Esophagus muscularis mucosa (tissue), 4 donors: ENCODE results near the gene ADAMTSL1. TPM values are rescaled to one million over a fixed set of nuclear protein-coding genes. Genes with fewer than 3 reads are reported as not detected.
A peak's percentile ranks its signal among the peaks of the same experiment; 100 is the strongest.

ENCODE experiments used
- DNase-seq: peaks from one replicate; pipeline ENCODE4 v3.0.0-alpha.2; 2017; ENCODE audit errors: extremely low spot score
- H3K27ac ChIP-seq, 4 donors: fragments of 200-600 bp; sonication (generic); replicated peaks in 1 of 4; 1 replicate in 3 of 4; 2 replicates in 1 of 4; pipeline ENCODE4 v1.5.1; 2016 to 2019; ENCODE audit warnings: mild to moderate bottlenecking in 1 of 4
- H3K27me3 ChIP-seq, 4 donors: fragments of 200-600 bp; sonication (generic); one replicate each; pipeline versions ENCODE4 v1.5.1 to v1.6.0; 2016 to 2019
- H3K36me3 ChIP-seq, 4 donors: fragments of 200-600 bp; sonication (generic); one replicate each; pipeline ENCODE4 v1.5.1; 2016 to 2019
- H3K4me1 ChIP-seq, 4 donors: fragments of 200-600 bp; sonication (generic); one replicate each; pipeline ENCODE4 v1.5.1; 2016 to 2019
- H3K4me3 ChIP-seq, 4 donors: fragments of 200-600 bp; sonication (generic); 1 replicate in 2 of 4; 2 replicates in 2 of 4; pipeline ENCODE4 v1.5.1; 2016 to 2019; ENCODE audit warnings: mild to moderate bottlenecking in 4 of 4, moderate library complexity in 1 of 4
- H3K9me3 ChIP-seq, 4 donors: fragments of 200-600 bp; sonication (generic); 1 replicate in 3 of 4; 2 replicates in 1 of 4; pipeline ENCODE4 v1.5.1; 2016 to 2019
- EP300 ChIP-seq: sonication (generic); formaldehyde crosslinking; IDR thresholded peaks from one replicate; pipeline ENCODE4 v1.6.1; 2017; ENCODE audit warnings: antibody characterized with exemption
- POLR2A ChIP-seq: fragments of 450-650 bp; IDR thresholded peaks from one replicate; pipeline ENCODE4 v1.6.1; 2017; ENCODE audit warnings: antibody characterized with exemption, moderate library complexity, mild to moderate bottlenecking, low read depth
- POLR2AphosphoS5 ChIP-seq, 2 donors: sonication (generic); formaldehyde crosslinking; IDR thresholded peaks; one replicate each; pipeline ENCODE4 v1.6.1; 2017; ENCODE audit warnings: antibody characterized with exemption in 2 of 2
- WGBS: methylation state at CpG from one replicate; pipeline ENCODE4 v1.1.5; 2018; 5-methylcytosine and 5-hydroxymethylcytosine counted together
- intact Hi-C: fragments of 100-400 bp; cut with DNase I; formaldehyde crosslinking; loops from one replicate; pipeline ENCODE4 v1.15.1; 2023
- total RNA-seq, 4 donors: library from RNA; depleted of rRNA; stranded (reverse); fragments of >200 nt; gene quantifications; one replicate each; pipeline versions ENCODE4 v1.1.0 to v1.2.1, GENCODE V29; 2016
- TF ChIP-seq, protein P1 (sequence below), 3 experiments: fragments of 200-600 bp in 2 of 3; fragments of 450-650 bp in 1 of 3; sonication (generic) in 2 of 3; IDR thresholded peaks; one replicate each; pipeline ENCODE4 v1.5.1; 2017 to 2019; ENCODE audit warnings: antibody characterized with exemption in 3 of 3, mild to moderate bottlenecking in 2 of 3, moderate library complexity in 1 of 3

The ADAMTSL1 gene
- total RNA-seq, 4 donors from 2014 or later = 81.7 to 172 (median 145) TPM

GRCh38 chr9:18585996-18586395 is 112.0 kb downstream of the ADAMTSL1 start:
- Histone ChIP-seq H3K36me3 (no peaks in the 10 kb centered on the region), H3K4me1 (no peaks in the 10 kb centered on the region), H3K9me3 (peaks cover 0 to 7% (median 1%) of the 10 kb centered on the region in 4 donors), H3K27ac (no peak overlapping the region), H3K27me3 (no peaks in the 10 kb centered on the region), H3K4me3 (no peak overlapping the region)
- TF ChIP-seq EP300 (no peak), POLR2A (no peak), POLR2AphosphoS5 (IDR thresholded peaks at IDR 0.05) (no peak)
- TF ChIP-seq, protein P1, sequence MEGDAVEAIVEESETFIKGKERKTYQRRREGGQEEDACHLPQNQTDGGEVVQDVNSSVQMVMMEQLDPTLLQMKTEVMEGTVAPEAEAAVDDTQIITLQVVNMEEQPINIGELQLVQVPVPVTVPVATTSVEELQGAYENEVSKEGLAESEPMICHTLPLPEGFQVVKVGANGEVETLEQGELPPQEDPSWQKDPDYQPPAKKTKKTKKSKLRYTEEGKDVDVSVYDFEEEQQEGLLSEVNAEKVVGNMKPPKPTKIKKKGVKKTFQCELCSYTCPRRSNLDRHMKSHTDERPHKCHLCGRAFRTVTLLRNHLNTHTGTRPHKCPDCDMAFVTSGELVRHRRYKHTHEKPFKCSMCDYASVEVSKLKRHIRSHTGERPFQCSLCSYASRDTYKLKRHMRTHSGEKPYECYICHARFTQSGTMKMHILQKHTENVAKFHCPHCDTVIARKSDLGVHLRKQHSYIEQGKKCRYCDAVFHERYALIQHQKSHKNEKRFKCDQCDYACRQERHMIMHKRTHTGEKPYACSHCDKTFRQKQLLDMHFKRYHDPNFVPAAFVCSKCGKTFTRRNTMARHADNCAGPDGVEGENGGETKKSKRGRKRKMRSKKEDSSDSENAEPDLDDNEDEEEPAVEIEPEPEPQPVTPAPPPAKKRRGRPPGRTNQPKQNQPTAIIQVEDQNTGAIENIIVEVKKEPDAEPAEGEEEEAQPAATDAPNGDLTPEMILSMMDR (IDR thresholded peaks at IDR 0.05) = no peak
- DNase-seq = no peak
- intact Hi-C loops = no loop called here

DNA sequence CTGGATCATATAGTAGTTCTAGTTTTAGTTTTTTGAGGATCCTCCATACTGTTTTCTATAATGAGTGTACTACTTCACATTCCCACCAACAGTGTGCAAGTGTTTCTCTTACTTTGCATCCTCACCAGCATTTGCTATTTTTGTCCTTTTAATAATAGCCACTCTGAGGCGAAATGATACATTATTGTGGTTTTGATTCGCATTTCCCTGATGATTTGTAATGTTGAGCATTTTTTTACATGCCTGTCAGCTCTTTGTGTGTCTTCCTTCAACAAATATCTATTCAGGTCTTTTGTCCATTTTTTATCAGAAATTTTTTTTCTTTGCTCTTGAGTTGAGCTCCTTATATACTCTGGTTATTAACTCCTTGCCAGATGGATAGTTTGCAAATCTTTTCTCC is 114.0 kb downstream of the ADAMTSL1 start:
- DNase-seq = no peak
- intact Hi-C loops = no loop called here
- Histone ChIP-seq H3K27me3 (no peaks in the 10 kb centered on the region), H3K4me3 (no peak overlapping the region), H3K9me3 (peaks cover 0 to 17% (median 10%) of the 10 kb centered on the region in 4 donors), H3K4me1 (no peaks in the 10 kb centered on the region), H3K36me3 (no peaks in the 10 kb centered on the region), H3K27ac (no peak overlapping the region)
- WGBS = 88% methylated on average over 2 of the region's 2 CpGs
- TF ChIP-seq EP300 (no peak), POLR2A (no peak), POLR2AphosphoS5 (IDR thresholded peaks at IDR 0.05) (no peak)
- TF ChIP-seq, protein P1 (IDR thresholded peaks at IDR 0.05) = no peak

DNA sequence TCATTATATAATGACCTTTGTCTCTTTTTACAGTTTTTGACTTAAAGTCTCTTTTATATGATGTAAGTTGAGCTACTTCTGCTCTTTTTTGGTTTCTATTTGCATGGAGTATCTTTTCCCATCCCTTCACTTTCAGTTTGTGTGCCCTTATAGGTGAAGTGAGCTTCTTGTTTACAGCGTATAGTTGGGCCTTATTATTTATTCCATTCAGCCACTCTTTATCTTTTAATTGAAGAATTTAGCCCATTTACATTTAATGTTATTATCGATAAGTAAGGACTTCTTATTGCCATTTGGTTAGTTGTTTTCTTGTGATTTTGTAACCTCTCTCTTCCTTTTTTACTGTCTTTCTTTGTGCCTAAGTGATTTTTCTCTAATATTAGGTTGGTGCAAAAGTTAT is 117.3 kb downstream of the ADAMTSL1 start:
- no peak overlapping the region for H3K4me3 ChIP-seq
- intact Hi-C loops = no loop called here
- TF ChIP-seq, protein P1 (IDR thresholded peaks at IDR 0.05) = no peak
- TF ChIP-seq POLR2A = no peak
- no peak for TF ChIP-seq EP300
- no peak for TF ChIP-seq POLR2AphosphoS5 (IDR thresholded peaks at IDR 0.05)
- no peaks in the 10 kb centered on the region for H3K36me3 ChIP-seq
- no peak for DNase-seq
- peaks cover 0 to 13% (median 11%) of the 10 kb centered on the region in 4 donors for H3K4me1 ChIP-seq
- H3K27me3 ChIP-seq = no peaks in the 10 kb centered on the region
- H3K27ac ChIP-seq = no peak overlapping the region
- H3K9me3 ChIP-seq = peaks cover 0 to 24% (median 12%) of the 10 kb centered on the region in 4 donors
- WGBS = 98% methylated on average over 2 of the region's 2 CpGs

- intact Hi-C loops = no loop called here
- H3K27ac ChIP-seq = no peak overlapping the region
- H3K4me3 ChIP-seq = no peak overlapping the region
- H3K9me3 ChIP-seq = peaks cover 0 to 24% (median 12%) of the 10 kb centered on the region in 4 donors
- H3K27me3 ChIP-seq = no peaks in the 10 kb centered on the region
- TF ChIP-seq POLR2AphosphoS5 (IDR thresholded peaks at IDR 0.05) = no peak
- no peak for TF ChIP-seq POLR2A
- TF ChIP-seq, protein P1 (IDR thresholded peaks at IDR 0.05) = no peak
- no peak for TF ChIP-seq EP300
- no peak for DNase-seq
- peaks cover 0 to 39% (median 31%) of the 10 kb centered on the region in 4 donors for H3K4me1 ChIP-seq
- H3K36me3 ChIP-seq = no peaks in the 10 kb centered on the region
These were observed 120.9 kb downstream of the ADAMTSL1 start for GRCh38 chr9:18594837-18595236.

DNA sequence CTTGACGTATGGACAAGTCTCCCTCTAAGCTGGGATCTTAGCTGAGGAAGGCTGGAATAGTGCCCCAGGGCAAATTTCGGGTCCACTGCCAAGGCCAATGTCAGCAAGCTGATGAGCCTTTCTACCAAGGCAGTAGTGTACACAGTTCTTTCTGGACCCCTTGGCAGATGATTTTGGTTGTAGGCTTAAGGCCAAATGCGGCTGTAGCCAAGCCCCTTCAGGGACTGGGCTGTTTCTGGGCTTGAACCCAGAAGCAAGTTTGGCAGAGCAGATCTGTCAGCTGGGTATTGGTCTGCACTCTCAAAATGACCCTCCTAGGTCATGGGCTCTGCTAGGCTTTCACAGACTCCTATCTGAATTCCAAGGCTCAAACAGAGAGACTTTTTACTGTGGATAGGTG is 121.6 kb downstream of the ADAMTSL1 start:
- Histone ChIP-seq H3K27ac (peak overlapping the region in 1 of 4 donors; percentile 22), H3K27me3 (no peaks in the 10 kb centered on the region)

More for the DNA sequence above, 121.6 kb downstream of the ADAMTSL1 start:
- no peak for DNase-seq
- 55% methylated on average over 3 of the region's 3 CpGs for WGBS
- peaks cover 0 to 43% (median 34%) of the 10 kb centered on the region in 4 donors for H3K4me1 ChIP-seq
- H3K36me3 ChIP-seq = no peaks in the 10 kb centered on the region
- H3K4me3 ChIP-seq = no peak overlapping the region
- intact Hi-C loops = no loop called here
- TF ChIP-seq, protein P1 (IDR thresholded peaks at IDR 0.05) = no peak
- TF ChIP-seq EP300 (no peak), POLR2AphosphoS5 (IDR thresholded peaks at IDR 0.05) (no peak), POLR2A (no peak)
- peaks cover 0 to 24% (median 10%) of the 10 kb centered on the region in 4 donors for H3K9me3 ChIP-seq
